H1 (cell line): Measurements from ENCODE around the gene IL27RA. TPM values are rescaled to one million over a fixed set of nuclear protein-coding genes. Genes with fewer than 3 reads are reported as not detected.

Experiments used
- CTCF ChIA-PET: fragments of 300-600 bp; sonication (Branson Sonifier 250); formaldehyde crosslinking; loops from one replicate; lab custom pipeline; 2021; ENCODE audit not compliant: partially characterized antibody; lab: Charles Lee
- POLR2A ChIA-PET: fragments of 300-600 bp; sonication (Branson Sonifier 250); formaldehyde crosslinking; loops from one replicate; lab custom pipeline; 2021; ENCODE audit warnings: inconsistent platforms; ENCODE audit not compliant: partially characterized antibody; lab: Charles Lee
- DNase-seq, 2 experiments: peaks; one replicate each; pipeline versions ENCODE4 v3.0.0 to v3.0.0-alpha.2; 2010 to 2022; ENCODE audit warnings: low spot score in 2 of 2, low read depth in 1 of 2, mixed read lengths in 1 of 2
- FAIRE-seq: peaks from 2 replicates; lab custom pipeline; 2011; peaks lifted over from hg19 to GRCh38; lab: Jason Lieb, UNC
- H2AFZ ChIP-seq: 2 replicates; pipeline ENCODE4 v1.8.1; 2012; ENCODE audit warnings: low read length, inconsistent platforms
- H2AK5ac ChIP-seq: 2 replicates; pipeline ENCODE4 v1.6.1; 2013; ENCODE audit warnings: low read depth, low read length
- H2BK120ac ChIP-seq: replicated peaks from 2 replicates; pipeline ENCODE3; 2013; ENCODE audit warnings: low read depth, low read length, inconsistent platforms
- H2BK12ac ChIP-seq: 2 replicates; pipeline ENCODE4 v1.6.1; 2013; ENCODE audit warnings: low read depth, low read length
- H2BK15ac ChIP-seq: 2 replicates; pipeline ENCODE4 v1.6.1; 2013; ENCODE audit warnings: low read length
- H2BK20ac ChIP-seq: 2 replicates; pipeline ENCODE4 v1.6.1; 2013; ENCODE audit warnings: low read length
- H2BK5ac ChIP-seq: 2 replicates; pipeline ENCODE4 v1.6.1; 2013; ENCODE audit warnings: low read depth, low read length
- H3K14ac ChIP-seq: 2 replicates; pipeline ENCODE4 v1.6.1; 2013; ENCODE audit warnings: inconsistent platforms; ENCODE audit not compliant: insufficient read length
- H3K18ac ChIP-seq: 2 replicates; pipeline ENCODE4 v1.6.1; 2013; ENCODE audit warnings: low read length; ENCODE audit errors: extremely low read depth
- H3K23ac ChIP-seq: 2 replicates; pipeline ENCODE4 v1.6.1; 2013; ENCODE audit warnings: inconsistent platforms; ENCODE audit not compliant: insufficient read length
- H3K23me2 ChIP-seq: 2 replicates; pipeline ENCODE4 v1.6.1; 2013; ENCODE audit warnings: low read depth, low read length
- H3K27ac ChIP-seq: 2 replicates; pipeline ENCODE4 v1.6.1; 2011; ENCODE audit warnings: low read depth, low read length, inconsistent platforms
- H3K27me3 ChIP-seq, 4 experiments: replicated peaks in 1 of 4; 1 replicate in 1 of 4; 2 replicates in 3 of 4; pipeline versions ENCODE4 v1.6.1 to v1.8.1; 2011 to 2013; ENCODE audit warnings: low read length in 3 of 4, mild to moderate bottlenecking in 3 of 4, inconsistent platforms in 2 of 4, mixed read lengths in 2 of 4, moderate library complexity in 1 of 4; ENCODE audit not compliant: control insufficient read depth in 3 of 4, insufficient read depth in 3 of 4; ENCODE audit errors: extremely low read depth in 1 of 4
- H3K36me3 ChIP-seq, 4 experiments: 2 replicates each; pipeline versions ENCODE4 v1.6.1 to v1.8.1; 2011 to 2013; ENCODE audit warnings: mild to moderate bottlenecking in 4 of 4, low read length in 3 of 4, moderate library complexity in 2 of 4, control low read depth in 1 of 4, inconsistent platforms in 1 of 4; ENCODE audit not compliant: insufficient read depth in 4 of 4, control insufficient read depth in 2 of 4
- H3K4ac ChIP-seq: replicated peaks from 2 replicates; pipeline ENCODE3; 2013; ENCODE audit warnings: low read length, low read depth, mixed read lengths, inconsistent platforms; ENCODE audit not compliant: insufficient read length
- H3K4me1 ChIP-seq, 4 experiments: replicated peaks in 1 of 4; 1 replicate in 1 of 4; 2 replicates in 3 of 4; pipeline versions ENCODE4 v1.6.1 to v1.8.1; 2011 to 2013; ENCODE audit warnings: low read length in 3 of 4, inconsistent platforms in 2 of 4, mixed read lengths in 1 of 4; ENCODE audit not compliant: insufficient read depth in 4 of 4, control insufficient read depth in 3 of 4
- H3K4me2 ChIP-seq, 2 experiments: 2 replicates each; pipeline versions ENCODE4 v1.6.1 to v1.8.1; 2011 to 2013; ENCODE audit warnings: low read depth in 2 of 2, low read length in 2 of 2, control low read depth in 1 of 2, inconsistent platforms in 1 of 2, mild to moderate bottlenecking in 1 of 2; ENCODE audit not compliant: insufficient read depth in 1 of 2
- H3K4me3 ChIP-seq, 4 experiments: fragments of 200-600, 300-600 bp in 1 of 4; sonication (generic), shearing (Covaris generic), sonication (Bioruptor Twin) in 1 of 4; 2 replicates each; pipeline versions ENCODE4 v1.5.1 to v1.8.1; 2011 to 2016; ENCODE audit warnings: low read length in 4 of 4, low read depth in 3 of 4, control low read depth in 2 of 4, inconsistent platforms in 2 of 4, mild to moderate bottlenecking in 2 of 4, mixed read lengths in 1 of 4, moderate library complexity in 1 of 4; ENCODE audit not compliant: insufficient read depth in 2 of 4; ENCODE audit errors: extremely low read depth in 1 of 4
- H3K56ac ChIP-seq: replicated peaks from 2 replicates; pipeline ENCODE3; 2013; ENCODE audit warnings: low read depth, mild to moderate bottlenecking, mixed read lengths, low read length, inconsistent platforms; ENCODE audit not compliant: insufficient read length
- H3K79me1 ChIP-seq: 2 replicates; pipeline ENCODE4 v1.6.1; 2013; ENCODE audit warnings: low read depth, low read length, control low read depth
- H3K79me2 ChIP-seq, 2 experiments: 2 replicates each; pipeline versions ENCODE4 v1.6.1 to v1.8.1; 2012 to 2013; ENCODE audit warnings: low read length in 2 of 2, mild to moderate bottlenecking in 2 of 2, inconsistent platforms in 1 of 2; ENCODE audit not compliant: insufficient read depth in 2 of 2, control insufficient read depth in 1 of 2
- H3K9ac ChIP-seq, 4 experiments: replicated peaks in 1 of 4; 1 replicate in 1 of 4; 2 replicates in 3 of 4; pipeline versions ENCODE4 v1.6.1 to v1.8.1; 2011 to 2013; ENCODE audit warnings: low read depth in 3 of 4, low read length in 3 of 4, control low read depth in 2 of 4, mild to moderate bottlenecking in 2 of 4, moderate library complexity in 2 of 4, inconsistent platforms in 1 of 4; ENCODE audit errors: extremely low read depth in 1 of 4
- H3K9me3 ChIP-seq, 2 experiments: 2 replicates each; pipeline versions ENCODE4 v1.6.1 to v1.8.1; 2012 to 2013; ENCODE audit warnings: mild to moderate bottlenecking in 2 of 2, moderate library complexity in 2 of 2, control low read depth in 1 of 2, inconsistent platforms in 1 of 2, low read depth in 1 of 2, low read length in 1 of 2, mixed read lengths in 1 of 2; ENCODE audit not compliant: insufficient read depth in 2 of 2
- H4K20me1 ChIP-seq, 2 experiments: replicated peaks in 1 of 2; 2 replicates each; pipeline versions ENCODE3 to v1.8.1; 2011 to 2013; ENCODE audit warnings: inconsistent platforms in 2 of 2, low read length in 2 of 2, mild to moderate bottlenecking in 1 of 2; ENCODE audit not compliant: insufficient read depth in 2 of 2, control insufficient read depth in 1 of 2
- H4K5ac ChIP-seq: 2 replicates; pipeline ENCODE4 v1.6.1; 2013; ENCODE audit warnings: low read length, low read depth, mixed read lengths, inconsistent platforms; ENCODE audit not compliant: insufficient read length
- H4K8ac ChIP-seq: 2 replicates; pipeline ENCODE4 v1.8.0; 2013; ENCODE audit warnings: mild to moderate bottlenecking, moderate library complexity, low read length, inconsistent platforms; ENCODE audit not compliant: insufficient read depth; ENCODE audit errors: extremely low read depth
- H4K91ac ChIP-seq: replicated peaks from 2 replicates; pipeline ENCODE3; 2013; ENCODE audit warnings: low read length, mixed read lengths, inconsistent platforms; ENCODE audit not compliant: insufficient read length
- ASH2L ChIP-seq: fragments of 200-600, 300-600 bp; sonication (generic); IDR thresholded peaks from one replicate; pipeline ENCODE4 v1.7.1; 2017; ENCODE audit warnings: low read length
- FOSL1 ChIP-seq: IDR thresholded peaks from 2 replicates; pipeline ENCODE4 v1.6.1; 2011; ENCODE audit warnings: mild to moderate bottlenecking, low read depth, low read length, moderate library complexity; ENCODE audit not compliant: insufficient read depth
- JUND ChIP-seq: IDR thresholded peaks from 2 replicates; pipeline ENCODE4 v1.6.1; 2011; ENCODE audit warnings: mild to moderate bottlenecking, improper control_type of control experiment, low read length
- KDM5A ChIP-seq: fragments of 200-600 bp; IDR thresholded peaks from 2 replicates; pipeline ENCODE4 v1.7.1; 2012; ENCODE audit warnings: mild to moderate bottlenecking, low read length, inconsistent platforms, mixed read lengths
- POU5F1 ChIP-seq: IDR thresholded peaks from 2 replicates; pipeline ENCODE4 v1.6.1; 2011; ENCODE audit warnings: low read depth, mild to moderate bottlenecking, low read length, moderate library complexity
- SRF ChIP-seq: IDR thresholded peaks from 2 replicates; pipeline ENCODE4 v1.6.1; 2011; ENCODE audit warnings: mild to moderate bottlenecking, low read depth, low read length, moderate library complexity
- TAF1 ChIP-seq: IDR thresholded peaks from 2 replicates; pipeline ENCODE4 v1.6.1; 2011; ENCODE audit warnings: mild to moderate bottlenecking, low read depth, low read length
- TBP ChIP-seq: IDR thresholded peaks from 2 replicates; pipeline ENCODE4 v1.6.1; 2011; ENCODE audit warnings: low read depth, low read length, improper control_type of control experiment
- ZNF274 ChIP-seq: IDR thresholded peaks from 2 replicates; pipeline ENCODE4 v1.7.0; 2012; ENCODE audit warnings: low read length, borderline replicate concordance; ENCODE audit errors: extremely low read depth
- WGBS, 2 experiments: shearing (Covaris generic) in 1 of 2; methylation state at CpG; one replicate each; pipeline versions ENCODE4 v1.1.6 to v1.1.7; 2013 to 2015; ENCODE audit warnings: low lambda C conversion rate in 2 of 2, mixed read lengths in 2 of 2, inconsistent platforms in 1 of 2, low coverage in 1 of 2, missing lambda C conversion rate in 1 of 2; ENCODE audit not compliant: insufficient replicate concordance in 2 of 2, insufficient coverage in 1 of 2, insufficient read length in 1 of 2; ENCODE audit errors: extremely low coverage in 1 of 2, missing lambda C conversion rate in 1 of 2; 5-methylcytosine and 5-hydroxymethylcytosine counted together
- polyA plus RNA-seq, 7 experiments: library from polyadenylated mRNA; depleted of rRNA in 3 of 7; stranded (reverse) in 5 of 7; unstranded in 2 of 7; fragments of >200 nt in 5 of 7; fragments of 200-250 nt in 2 of 7; gene quantifications; 1 replicate in 5 of 7; 2 replicates in 1 of 7; 4 replicates in 1 of 7; pipeline versions ENCODE4 v1.2.1 to v1.2.3, GENCODE V29; 2011 to 2013; ENCODE audit warnings: missing spikeins in 2 of 7, mixed read lengths in 2 of 7
- total RNA-seq: library from RNA; stranded (reverse); fragmentation: NEBNext Ultra II Directional; extraction: Animal tissue kit (Norgen Biotek cat#: 25700); gene quantifications from 2 replicates; pipeline ENCODE4 v1.2.1, GENCODE V29; 2021
- TF ChIP-seq, protein P1 (sequence below), 3 experiments: IDR thresholded peaks; 1 replicate in 2 of 3; 2 replicates in 1 of 3; pipeline versions ENCODE4 v1.5.1 to v1.6.1; 2011; ENCODE audit warnings: low read length in 3 of 3, mild to moderate bottlenecking in 3 of 3, inconsistent platforms in 2 of 3, low read depth in 1 of 3, moderate library complexity in 1 of 3; ENCODE audit not compliant: insufficient read depth in 1 of 3; ENCODE audit errors: control extremely low read depth in 1 of 3
- TF ChIP-seq, protein P2 (sequence below): IDR thresholded peaks from 2 replicates; pipeline ENCODE4 v1.6.1; 2011; ENCODE audit warnings: low read length, improper control_type of control experiment

Gene IL27RA
- total and polyA plus RNA-seq, 2 of the 8 experiments (the other 6 are each of a cell fraction or from before 2014, with no cell fraction given), result 9.9 to 14.7 TPM

DNA sequence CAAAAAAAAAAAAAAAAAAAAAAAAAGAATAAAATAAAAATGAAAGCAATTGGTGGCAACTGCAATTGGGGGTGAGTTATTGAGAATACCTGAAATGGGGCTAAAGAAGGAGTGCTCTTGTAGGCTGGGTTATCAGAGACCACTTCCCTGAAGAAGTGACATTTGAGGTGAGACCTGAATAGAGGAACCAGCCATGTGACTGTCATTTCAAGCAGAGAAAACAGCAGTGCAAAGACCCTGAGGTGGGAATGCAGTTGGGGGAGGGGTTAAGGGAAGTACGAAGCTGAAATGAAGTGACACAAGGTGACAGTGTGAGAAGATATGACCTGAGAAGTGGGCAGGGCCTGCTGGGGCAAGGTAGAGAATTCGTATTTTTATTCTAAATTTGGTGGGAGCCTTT is 34.6 kb downstream of the IL27RA start:
- Histone ChIP-seq H3K23ac (no peak overlapping the region), H3K18ac (no peak overlapping the region), H3K27me3 (peaks cover 0 to 4% (median 2%) of the 10 kb centered on the region in 4 experiments; a peak in 3 of 7 replicates), H3K23me2 (no peaks in the 10 kb centered on the region), H2AK5ac (no peak overlapping the region), H2BK20ac (no peak overlapping the region), H3K27ac (no peak overlapping the region), H2BK120ac (no peak overlapping the region), H3K14ac (no peak overlapping the region), H4K20me1 (no peaks in the 10 kb centered on the region), H2BK5ac (no peak overlapping the region), H3K4me2 (no peak overlapping the region), H3K9ac (no peak overlapping the region), H4K8ac (no peak overlapping the region), H3K4ac (no peak overlapping the region), H3K4me1 (peaks cover 0 to 3% (median 1%) of the 10 kb centered on the region in 4 experiments; a peak in 2 of 7 replicates), H3K56ac (no peak overlapping the region), H3K79me2 (no peaks in the 10 kb centered on the region), H4K91ac (no peak overlapping the region), H3K79me1 (no peaks in the 10 kb centered on the region), H3K36me3 (no peaks in the 10 kb centered on the region), H2BK12ac (no peak overlapping the region), H4K5ac (no peak overlapping the region), H2AFZ (no peak overlapping the region), H2BK15ac (no peak overlapping the region), H3K4me3 (no peak overlapping the region), H3K9me3 (no peaks in the 10 kb centered on the region)
- FAIRE-seq (no peak), DNase-seq (no peak)
- 77% methylated on average over 2 of the region's 2 CpGs; no CpG with 5 or more reads in 1 of the 2 experiments for WGBS, 2 experiments
- TF ChIP-seq KDM5A (no peak), ASH2L (no peak), TAF1 (no peak), FOSL1 (no peak), SRF (no peak), ZNF274 (no peak), JUND (no peak), TBP (no peak), POU5F1 (no peak)
- TF ChIP-seq, protein P1, sequence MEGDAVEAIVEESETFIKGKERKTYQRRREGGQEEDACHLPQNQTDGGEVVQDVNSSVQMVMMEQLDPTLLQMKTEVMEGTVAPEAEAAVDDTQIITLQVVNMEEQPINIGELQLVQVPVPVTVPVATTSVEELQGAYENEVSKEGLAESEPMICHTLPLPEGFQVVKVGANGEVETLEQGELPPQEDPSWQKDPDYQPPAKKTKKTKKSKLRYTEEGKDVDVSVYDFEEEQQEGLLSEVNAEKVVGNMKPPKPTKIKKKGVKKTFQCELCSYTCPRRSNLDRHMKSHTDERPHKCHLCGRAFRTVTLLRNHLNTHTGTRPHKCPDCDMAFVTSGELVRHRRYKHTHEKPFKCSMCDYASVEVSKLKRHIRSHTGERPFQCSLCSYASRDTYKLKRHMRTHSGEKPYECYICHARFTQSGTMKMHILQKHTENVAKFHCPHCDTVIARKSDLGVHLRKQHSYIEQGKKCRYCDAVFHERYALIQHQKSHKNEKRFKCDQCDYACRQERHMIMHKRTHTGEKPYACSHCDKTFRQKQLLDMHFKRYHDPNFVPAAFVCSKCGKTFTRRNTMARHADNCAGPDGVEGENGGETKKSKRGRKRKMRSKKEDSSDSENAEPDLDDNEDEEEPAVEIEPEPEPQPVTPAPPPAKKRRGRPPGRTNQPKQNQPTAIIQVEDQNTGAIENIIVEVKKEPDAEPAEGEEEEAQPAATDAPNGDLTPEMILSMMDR (IDR thresholded peaks at IDR 0.05; ENCODE audit: control extremely low read depth in 1 of 3, insufficient read depth in 1 of 3, low read depth in 1 of 3, low read length in 3 of 3), result no peak
- TF ChIP-seq, protein P2, sequence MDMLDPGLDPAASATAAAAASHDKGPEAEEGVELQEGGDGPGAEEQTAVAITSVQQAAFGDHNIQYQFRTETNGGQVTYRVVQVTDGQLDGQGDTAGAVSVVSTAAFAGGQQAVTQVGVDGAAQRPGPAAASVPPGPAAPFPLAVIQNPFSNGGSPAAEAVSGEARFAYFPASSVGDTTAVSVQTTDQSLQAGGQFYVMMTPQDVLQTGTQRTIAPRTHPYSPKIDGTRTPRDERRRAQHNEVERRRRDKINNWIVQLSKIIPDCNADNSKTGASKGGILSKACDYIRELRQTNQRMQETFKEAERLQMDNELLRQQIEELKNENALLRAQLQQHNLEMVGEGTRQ, result no peak
- CTCF ChIA-PET, result interaction anchor here (1.3 kb wide), 1 partner anchor 20 kb away, joined by 3 read pairs; no protein-coding TSS in a partner anchor
- POLR2A ChIA-PET, result no interaction called here
